Stimulated activated CD8-positive, alpha-beta memory T cell treated with anti-CD3 and anti-CD28 coated beads, Interleukin-15, amount 100 ng/mL, for 48 hours (primary cell): Measurements from ENCODE around the gene SNRNP27.
A peak's percentile ranks its signal among the peaks of the same experiment; 100 is the strongest.
"Not testable (repeated sequence)": the region's sequence is repeated elsewhere in the genome, so short reads cannot be mapped to it uniquely, and the experiment has no call there.

ENCODE experiments used
- DNase-seq, 2 donors: peaks; one replicate each; pipeline ENCODE4 v3.0.0-alpha.2; 2020; ENCODE audit warnings: low read depth in 2 of 2

SNRNP27 gene

GRCh38 chr2:69946351-69947324, 52.9 kb downstream of the SNRNP27 start:
- peak in 1 of 2 donors; percentile 37 for DNase-seq

GRCh38 chr2:69947325-69947931, 53.7 kb downstream of the SNRNP27 start:
- DNase-seq, result no peak

- DNase-seq, result no peak
These were observed 54.5 kb downstream of the SNRNP27 start for GRCh38 chr2:69948032-69948962.

DNA sequence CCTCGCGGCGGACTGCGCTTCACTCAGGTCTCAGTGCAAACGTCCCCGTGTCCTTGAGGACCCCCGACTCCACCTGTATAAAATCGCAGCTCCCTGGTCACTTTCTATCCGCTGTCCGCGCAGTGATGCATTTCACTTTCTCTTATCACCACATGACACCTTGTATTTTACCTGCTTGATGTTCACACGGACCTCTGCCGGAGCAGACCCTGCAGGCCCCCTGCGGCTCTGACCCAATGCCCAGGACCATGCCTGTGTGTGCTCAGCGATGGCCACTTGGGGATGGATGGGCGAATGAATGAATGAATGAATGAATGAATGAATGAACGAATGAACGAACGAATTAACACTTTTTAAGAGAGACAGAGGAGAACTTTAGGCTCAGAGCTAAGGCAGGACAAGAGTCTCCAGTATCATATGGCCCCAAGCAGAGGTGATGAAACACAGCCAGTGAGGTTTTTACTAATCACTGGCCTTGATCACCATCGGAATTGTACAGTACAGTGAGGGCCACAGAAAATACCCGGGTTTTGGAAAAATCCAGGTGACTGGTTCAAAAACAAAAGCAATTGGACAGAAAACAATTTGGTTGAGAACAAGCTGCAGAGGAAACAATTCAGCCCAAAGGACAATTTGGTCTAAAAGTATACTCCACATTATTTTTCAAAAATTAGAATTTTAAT, 55.3 kb downstream of the SNRNP27 start:
- DNase-seq, result no peak

GRCh38 chr2:69950241-69950640, 56.5 kb downstream of the SNRNP27 start:
- DNase-seq, result no peak

DNA sequence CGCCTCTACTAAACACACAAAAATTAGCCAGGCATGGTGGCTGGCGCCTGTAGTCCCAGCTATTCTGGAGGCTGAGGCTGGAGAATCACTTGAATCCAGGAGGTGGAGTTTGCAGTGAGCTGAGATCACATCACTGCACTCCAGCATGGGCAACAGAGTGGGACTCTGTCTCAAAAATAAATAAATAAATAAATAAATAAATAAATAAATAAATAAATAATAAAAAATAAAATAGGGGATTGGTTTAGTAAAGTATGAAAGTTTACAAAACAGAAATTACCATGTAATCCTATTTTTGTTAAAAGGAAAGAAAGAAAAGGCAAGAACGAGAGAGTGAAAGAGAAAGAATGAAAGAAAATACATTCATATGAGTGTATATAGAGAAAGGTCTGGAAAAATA, 56.9 kb downstream of the SNRNP27 start:
- not testable (repeated sequence) for DNase-seq

- DNase-seq, result no peak
These were observed 58.8 kb downstream of the SNRNP27 start for GRCh38 chr2:69952336-69953115.

DNA sequence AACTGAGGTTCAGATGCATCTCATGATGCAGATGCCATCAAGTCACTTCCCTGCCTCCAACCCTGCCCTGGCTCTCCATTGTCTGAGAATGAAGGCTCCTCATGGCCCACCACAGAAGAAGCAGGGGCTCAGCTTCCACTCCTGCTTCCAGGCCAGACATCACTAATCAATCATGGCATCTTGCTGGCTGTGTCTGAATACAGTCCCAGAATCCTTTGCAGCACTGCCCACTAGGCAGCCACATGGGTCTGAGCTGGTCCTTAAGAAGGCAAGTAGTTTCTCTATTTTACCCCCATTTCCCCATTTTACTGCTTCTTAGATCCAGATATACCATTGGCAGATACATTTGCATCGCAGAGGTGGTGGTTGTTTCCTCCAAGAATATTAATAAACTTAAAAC, 60.3 kb downstream of the SNRNP27 start:
- no peak for DNase-seq
